HG03103 (cell line): Measurements from ENCODE around the gene TRAF4.

Experiments
- ATAC-seq: cut with Tn5 transposase; IDR thresholded peaks from one replicate; pipeline ENCODE4 v1.9.1; 2021; ENCODE audit warnings: low read depth; ENCODE audit not compliant: unreplicated experiment

The TRAF4 gene

DNA sequence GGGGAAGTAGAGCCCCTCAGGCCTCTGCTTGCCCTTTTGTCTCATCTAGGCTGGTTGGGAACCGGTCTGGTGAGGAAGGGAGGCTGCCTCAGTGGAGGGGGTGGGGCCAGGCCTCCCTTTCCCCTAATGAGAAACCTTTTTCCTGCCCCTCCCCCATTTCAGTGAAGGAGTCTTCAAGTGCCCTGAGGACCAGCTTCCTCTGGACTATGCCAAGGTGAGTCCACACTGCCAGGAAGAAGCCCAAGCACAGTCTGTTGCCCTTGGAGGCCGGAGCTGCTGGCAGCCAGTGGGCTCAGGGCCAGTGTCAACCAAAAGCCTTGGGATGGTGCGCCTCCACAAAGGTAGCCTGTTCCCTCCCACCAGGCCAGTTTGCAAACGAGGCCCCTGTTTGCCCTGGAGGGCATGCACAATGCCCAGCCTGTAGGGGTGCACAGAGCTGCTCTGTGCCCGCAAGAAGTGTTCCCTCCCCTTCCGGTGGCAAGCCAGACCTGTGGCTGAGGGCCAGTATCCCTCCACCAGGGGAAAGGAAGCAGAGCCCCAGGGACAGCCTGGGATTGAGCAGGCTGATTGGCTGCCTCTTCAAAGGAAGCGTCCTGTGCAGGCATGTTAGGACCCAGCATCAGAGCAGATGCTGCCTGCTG lies 3.4 kb downstream of the TRAF4 start:
- ATAC-seq: no peak

DNA sequence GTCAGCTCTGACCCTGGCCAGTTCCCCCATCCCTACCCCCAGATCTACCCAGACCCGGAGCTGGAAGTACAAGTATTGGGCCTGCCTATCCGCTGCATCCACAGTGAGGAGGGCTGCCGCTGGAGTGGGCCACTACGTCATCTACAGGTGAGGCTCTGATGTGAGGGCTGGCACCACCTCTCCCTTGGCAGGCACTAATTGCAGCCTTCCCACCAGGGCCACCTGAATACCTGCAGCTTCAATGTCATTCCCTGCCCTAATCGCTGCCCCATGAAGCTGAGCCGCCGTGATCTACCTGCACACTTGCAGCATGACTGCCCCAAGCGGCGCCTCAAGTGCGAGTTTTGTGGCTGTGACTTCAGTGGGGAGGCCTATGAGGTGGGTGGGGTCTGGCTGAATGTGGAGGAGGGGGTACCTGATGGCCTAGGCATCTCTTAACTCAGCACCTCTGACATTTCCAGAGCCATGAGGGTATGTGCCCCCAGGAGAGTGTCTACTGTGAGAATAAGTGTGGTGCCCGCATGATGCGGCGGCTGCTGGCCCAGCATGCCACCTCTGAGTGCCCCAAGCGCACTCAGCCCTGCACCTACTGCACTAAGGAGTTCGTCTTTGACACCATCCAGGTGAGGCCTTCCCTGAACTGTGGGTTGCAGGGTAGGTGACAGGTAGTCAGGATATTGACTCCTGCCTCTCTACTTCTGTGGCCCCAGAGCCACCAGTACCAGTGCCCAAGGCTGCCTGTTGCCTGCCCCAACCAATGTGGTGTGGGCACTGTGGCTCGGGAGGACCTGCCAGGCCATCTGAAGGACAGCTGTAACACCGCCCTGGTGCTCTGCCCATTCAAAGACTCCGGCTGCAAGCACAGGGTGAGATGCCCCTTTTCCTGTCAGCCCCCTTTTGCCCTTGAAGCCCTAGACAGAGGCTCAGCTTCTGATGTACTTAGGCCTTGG lies 4.3 kb downstream of the TRAF4 start:
- no peak for ATAC-seq

GRCh38 chr17:28748852-28749515 lies 5.2 kb downstream of the TRAF4 start:
- no peak for ATAC-seq

- ATAC-seq: no peak
Observed at GRCh38 chr17:28749516-28750177, 5.8 kb downstream of the TRAF4 start.

GRCh38 chr17:28750178-28751047 lies 6.6 kb downstream of the TRAF4 start:
- ATAC-seq: peak; percentile 62

DNA sequence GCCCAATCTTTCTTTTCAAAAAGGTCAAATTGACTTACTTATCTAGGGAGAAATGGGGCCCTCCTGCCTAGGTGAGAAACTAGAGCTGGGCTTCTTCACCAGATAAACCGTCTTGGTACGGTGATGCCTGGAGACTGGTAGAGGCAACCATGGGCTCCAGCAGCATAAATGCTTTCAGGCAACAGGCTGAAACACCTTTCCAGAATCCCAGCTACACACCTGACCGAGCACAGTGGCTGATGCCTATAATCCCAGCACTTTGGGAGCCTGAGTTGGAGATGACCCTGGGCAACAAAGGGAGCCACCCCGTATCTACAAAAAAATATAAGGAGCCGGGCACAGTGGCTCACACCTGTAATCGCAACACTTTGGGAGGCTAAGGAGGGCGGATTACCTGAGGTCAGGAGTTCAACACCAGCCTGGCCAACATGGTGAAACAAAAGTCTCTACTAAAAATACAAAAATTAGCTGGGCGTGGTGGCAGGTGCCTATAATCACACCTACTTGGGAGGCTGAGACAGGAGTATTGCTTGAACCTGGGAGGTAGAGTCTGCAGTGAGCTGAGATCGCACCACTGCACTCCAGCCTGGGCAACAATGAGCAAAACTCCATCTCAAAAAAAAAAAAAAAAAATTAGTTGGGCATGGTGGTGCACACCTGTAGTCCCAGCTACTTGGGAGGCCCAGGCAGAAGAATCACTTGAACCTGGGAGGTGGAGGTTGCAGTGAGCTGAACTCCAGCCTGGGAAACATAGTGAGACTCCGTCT lies 8.0 kb downstream of the TRAF4 start:
- ATAC-seq: no peak

GRCh38 chr17:28755486-28755885 lies 11.7 kb downstream of the TRAF4 start:
- no peak for ATAC-seq

GRCh38 chr17:28756049-28756804 lies 12.4 kb downstream of the TRAF4 start:
- ATAC-seq: no peak

DNA sequence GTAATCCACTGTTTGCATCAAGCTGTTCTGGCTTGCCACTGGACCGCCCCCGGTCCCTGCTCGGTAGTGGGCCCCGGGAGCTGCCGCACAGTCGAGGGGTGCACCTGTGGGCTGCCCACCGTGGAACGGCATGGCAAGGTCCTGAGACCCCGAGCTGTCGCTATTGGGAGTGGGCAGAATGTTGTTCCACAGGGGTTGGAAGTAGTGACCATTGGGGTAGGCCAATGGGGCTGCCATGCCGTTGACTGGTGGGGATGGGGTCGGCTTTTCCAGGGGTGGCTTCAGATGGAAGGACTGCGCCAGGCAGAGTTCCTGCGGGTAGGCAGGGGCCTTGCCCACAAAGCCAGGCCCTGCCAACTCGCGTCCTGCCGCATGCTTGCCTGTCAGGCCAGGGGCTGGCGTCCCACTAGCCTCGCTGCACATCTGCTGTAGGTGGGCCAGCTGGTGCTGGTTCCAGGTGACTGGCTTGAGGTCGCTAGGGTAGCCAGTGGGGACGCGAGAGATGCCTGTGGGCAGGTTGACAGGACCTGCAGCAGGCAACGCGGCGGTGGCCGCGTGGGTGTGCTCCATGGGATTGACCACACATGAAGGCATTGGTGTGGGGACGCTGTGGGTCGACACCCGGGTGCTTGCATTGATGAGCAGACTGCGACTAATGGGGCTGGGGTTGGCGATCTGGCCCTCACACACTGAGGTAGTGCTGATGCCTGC lies 14.8 kb downstream of the TRAF4 start:
- ATAC-seq: no peak

- ATAC-seq: no peak
Observed at GRCh38 chr17:28759256-28759865, 15.6 kb downstream of the TRAF4 start.

DNA sequence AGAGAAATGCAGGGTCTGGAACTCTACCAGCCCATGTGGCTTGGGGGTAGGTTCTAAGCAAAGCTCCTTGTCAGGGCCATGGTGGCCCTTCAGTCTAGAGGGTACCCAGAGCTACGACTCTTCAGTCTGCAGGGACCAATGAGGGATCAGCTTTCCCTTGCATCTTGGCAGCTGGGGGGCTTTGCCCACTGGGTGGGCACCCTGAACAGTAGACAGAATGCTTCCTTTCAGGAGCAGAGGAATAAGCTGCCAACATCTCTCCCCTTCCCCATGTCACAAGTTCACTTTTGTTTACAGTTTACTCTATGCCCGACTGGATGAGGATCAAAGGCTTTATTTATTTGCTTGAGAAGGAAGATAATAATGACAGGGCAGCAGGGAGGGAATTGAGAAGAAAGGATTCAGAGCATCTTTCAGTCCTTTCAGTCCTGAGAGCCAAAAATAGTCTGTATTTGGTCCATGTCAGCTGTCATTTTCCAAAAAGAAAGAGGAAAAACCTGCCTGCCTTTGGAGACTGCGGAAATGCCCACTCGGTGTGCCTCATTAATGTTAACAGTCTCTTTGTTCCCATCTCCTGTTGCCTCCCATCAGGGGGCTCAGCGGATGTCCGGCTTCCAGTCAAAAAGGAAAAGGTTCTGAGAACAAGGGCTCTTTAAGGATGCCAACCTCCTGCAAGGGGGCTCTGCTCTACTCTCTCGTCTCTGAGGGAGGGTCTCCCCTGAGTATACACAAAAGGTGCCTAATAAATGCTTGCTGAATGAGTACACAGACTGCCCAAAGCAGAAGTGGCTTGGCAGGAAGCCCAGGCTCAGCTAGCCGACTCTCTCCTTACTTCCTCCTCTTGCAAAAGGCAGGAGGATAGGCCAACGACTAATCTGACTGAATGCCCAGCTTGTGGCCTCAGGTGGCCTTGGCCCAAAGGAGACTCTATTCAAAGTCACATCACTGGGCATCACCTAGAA lies 17.1 kb downstream of the TRAF4 start:
- ATAC-seq: no peak

DNA sequence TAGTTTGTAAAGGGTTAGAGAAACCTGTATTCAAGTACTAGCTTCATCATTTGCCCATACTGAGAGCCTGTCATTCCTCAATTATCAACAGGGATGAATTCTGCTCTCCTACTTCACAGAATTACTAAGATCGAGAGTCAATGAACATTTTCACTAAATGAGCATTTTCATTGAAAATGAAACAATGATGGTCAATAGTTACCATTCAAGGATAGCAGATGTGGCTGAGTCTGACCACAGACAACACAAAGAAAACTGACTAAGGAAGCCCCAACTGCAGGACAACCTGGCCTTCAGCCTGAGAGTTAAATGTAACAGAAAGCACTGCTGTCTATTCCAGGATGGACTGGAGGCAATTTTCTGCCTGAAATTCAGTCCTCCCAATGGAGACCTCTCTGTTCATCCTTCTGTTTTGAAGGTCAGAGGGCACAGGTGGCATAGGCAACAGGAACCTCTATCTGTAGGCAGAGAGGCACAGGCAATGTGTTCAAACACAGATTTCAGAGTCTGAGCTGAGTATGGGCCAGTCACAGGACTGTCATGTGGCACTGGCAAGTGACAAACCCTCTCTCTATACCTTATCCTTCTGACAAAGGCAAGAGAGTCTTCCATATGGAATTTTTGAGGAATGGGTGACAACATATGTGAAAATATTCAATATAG lies 19.5 kb downstream of the TRAF4 start:
- no peak for ATAC-seq

DNA sequence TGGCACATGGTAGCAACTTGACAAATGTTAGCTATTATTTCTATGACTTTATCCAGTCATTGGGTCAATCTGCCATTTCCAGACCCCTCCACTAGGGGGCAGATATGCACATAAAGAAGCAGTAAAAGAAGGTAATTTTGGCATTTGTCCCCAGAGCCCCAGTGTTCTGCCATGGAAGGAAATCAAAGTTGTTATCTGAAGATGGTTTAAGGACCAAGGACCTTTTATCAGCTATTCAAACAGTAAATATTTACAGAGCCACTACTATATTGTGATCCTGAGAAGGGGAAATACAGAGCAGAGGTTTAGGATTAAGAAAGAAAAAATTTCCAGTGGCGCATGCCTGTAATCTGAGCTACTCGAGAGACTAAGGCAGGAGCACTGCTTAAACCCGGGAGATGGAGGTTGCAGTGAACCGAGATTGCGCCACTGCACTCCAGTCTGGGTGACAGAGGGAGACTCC lies 20.0 kb downstream of the TRAF4 start:
- ATAC-seq: no peak

DNA sequence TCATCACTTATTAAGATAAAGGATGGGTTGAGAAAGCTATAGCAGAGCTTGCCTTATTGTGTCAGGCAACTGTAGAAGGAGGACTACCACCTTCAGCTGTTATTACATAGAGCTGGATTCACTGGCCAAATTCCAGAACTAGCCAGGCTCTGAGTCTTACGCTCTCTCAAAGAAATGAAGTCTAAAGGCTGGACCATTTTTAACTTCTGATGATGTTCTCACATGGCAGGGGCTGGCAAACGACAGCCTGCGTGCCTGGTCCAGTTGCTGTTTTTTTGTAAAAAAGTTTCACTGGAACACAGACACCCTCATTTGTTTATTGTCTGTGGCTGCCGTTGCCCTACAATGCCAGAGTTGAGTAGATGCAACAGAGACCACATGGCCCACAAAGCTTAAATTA lies 21.2 kb downstream of the TRAF4 start:
- no peak for ATAC-seq

DNA sequence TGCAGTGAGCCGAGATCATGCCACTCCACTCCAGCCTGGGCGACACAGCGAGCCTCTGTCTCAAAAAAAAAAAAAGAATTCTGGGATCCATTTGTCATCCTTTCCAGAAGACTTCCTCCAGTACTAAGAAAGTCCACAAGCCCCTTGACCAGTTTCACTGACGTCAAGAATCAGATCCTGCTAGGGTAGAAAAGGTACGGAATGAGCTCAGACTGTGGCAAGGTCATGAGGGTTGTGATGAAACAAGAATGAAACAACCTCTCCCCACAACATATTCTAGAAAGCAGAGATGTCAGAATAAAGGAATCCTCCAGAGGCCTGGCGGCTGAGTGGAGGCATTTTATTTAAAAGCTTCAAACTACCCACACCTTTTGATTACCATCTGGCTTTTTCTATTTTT lies 29.9 kb downstream of the TRAF4 start:
- ATAC-seq: no peak

GRCh38 chr17:28774206-28774605 lies 30.4 kb downstream of the TRAF4 start:
- no peak for ATAC-seq
